ENCODE data around the gene ZNF610. TPM values are rescaled to one million over a fixed set of nuclear protein-coding genes. Genes with fewer than 3 reads are reported as not detected.

Gene ZNF610
- polyA plus RNA-seq, 2 of the 4 experiments (the other 2 are of a cell fraction) = not detected

- H3K4me3 ChIP-seq = no peak overlapping the region
- FAIRE-seq = no peak
- WGBS (ENCODE audit: missing lambda C conversion rate) = 10% methylated on average over 14 of the region's 14 CpGs
These were observed 62.0 kb downstream of the ZNF610 start for GRCh38 chr19:52398081-52398441.

GRCh38 chr19:52410276-52410675, 74.2 kb downstream of the ZNF610 start:
- Histone ChIP-seq H3K9me3 (peaks cover 69% of the 10 kb centered on the region), H3K4me2 (no peak overlapping the region), H3K4me1 (no peaks in the 10 kb centered on the region), H3K4me3 (no peak overlapping the region), H3K27ac (no peak overlapping the region)
- POLR2A ChIA-PET = no interaction called here
- ATAC-seq (no peak), DNase-seq (ENCODE audit: low read depth in 1 of 2, low spot score in 1 of 2) (no peak), FAIRE-seq (no peak)
- 50% methylated on average over 6 of the region's 6 CpGs for WGBS (ENCODE audit: missing lambda C conversion rate)
- CTCF ChIA-PET = no interaction called here
- TF ChIP-seq HOXB13 (CRISPR knock-in tag; IDR thresholded peaks at IDR 0.05; ENCODE audit: low read depth) (no peak), JUN (IDR thresholded peaks at IDR 0.05) (no peak), HEYL (CRISPR knock-in tag; IDR thresholded peaks at IDR 0.05) (no peak), CHD4 (IDR thresholded peaks at IDR 0.05; ENCODE audit: borderline replicate concordance) (no peak), BHLHE40 (IDR thresholded peaks at IDR 0.05; ENCODE audit: low read depth, low read length) (no peak), HMGXB4 (CRISPR knock-in tag; IDR thresholded peaks at IDR 0.05; ENCODE audit: borderline replicate concordance) (no peak), NFE2L2 (conservative IDR thresholded peaks at IDR 0.05; ENCODE audit: low read length) (no peak), HDAC2 (IDR thresholded peaks at IDR 0.05) (no peak), GATA3 (IDR thresholded peaks at IDR 0.05; ENCODE audit: borderline replicate concordance) (no peak), CTCF (IDR thresholded peaks at IDR 0.05) (no peak)
- TF ChIP-seq, protein P1, sequence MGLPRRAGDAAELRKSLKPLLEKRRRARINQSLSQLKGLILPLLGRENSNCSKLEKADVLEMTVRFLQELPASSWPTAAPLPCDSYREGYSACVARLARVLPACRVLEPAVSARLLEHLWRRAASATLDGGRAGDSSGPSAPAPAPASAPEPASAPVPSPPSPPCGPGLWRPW (IDR thresholded peaks at IDR 0.05) = no peak
- TF ChIP-seq, protein P2, sequence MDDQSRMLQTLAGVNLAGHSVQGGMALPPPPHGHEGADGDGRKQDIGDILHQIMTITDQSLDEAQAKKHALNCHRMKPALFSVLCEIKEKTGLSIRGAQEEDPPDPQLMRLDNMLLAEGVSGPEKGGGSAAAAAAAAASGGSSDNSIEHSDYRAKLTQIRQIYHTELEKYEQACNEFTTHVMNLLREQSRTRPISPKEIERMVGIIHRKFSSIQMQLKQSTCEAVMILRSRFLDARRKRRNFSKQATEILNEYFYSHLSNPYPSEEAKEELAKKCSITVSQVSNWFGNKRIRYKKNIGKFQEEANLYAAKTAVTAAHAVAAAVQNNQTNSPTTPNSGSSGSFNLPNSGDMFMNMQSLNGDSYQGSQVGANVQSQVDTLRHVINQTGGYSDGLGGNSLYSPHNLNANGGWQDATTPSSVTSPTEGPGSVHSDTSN (IDR thresholded peaks at IDR 0.05) = no peak
- TF ChIP-seq, protein P3, sequence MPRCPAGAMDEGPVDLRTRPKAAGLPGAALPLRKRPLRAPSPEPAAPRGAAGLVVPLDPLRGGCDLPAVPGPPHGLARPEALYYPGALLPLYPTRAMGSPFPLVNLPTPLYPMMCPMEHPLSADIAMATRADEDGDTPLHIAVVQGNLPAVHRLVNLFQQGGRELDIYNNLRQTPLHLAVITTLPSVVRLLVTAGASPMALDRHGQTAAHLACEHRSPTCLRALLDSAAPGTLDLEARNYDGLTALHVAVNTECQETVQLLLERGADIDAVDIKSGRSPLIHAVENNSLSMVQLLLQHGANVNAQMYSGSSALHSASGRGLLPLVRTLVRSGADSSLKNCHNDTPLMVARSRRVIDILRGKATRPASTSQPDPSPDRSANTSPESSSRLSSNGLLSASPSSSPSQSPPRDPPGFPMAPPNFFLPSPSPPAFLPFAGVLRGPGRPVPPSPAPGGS (IDR thresholded peaks at IDR 0.05) = no peak

More at GRCh38 chr19:52398081-52398441, 62.0 kb downstream of the ZNF610 start:
- TF ChIP-seq REST (IDR thresholded peaks at IDR 0.05) (no peak), TFCP2L1 (CRISPR knock-in tag; IDR thresholded peaks at IDR 0.05) (no peak), CHD4 (IDR thresholded peaks at IDR 0.05; ENCODE audit: borderline replicate concordance) (no peak), MAFK (IDR thresholded peaks at IDR 0.05; ENCODE audit: partially characterized antibody) (no peak), NR3C1 (IDR thresholded peaks at IDR 0.05) (no peak), RNF2 (IDR thresholded peaks at IDR 0.05; ENCODE audit: borderline replicate concordance, low read depth) (no peak), EHF (CRISPR knock-in tag; IDR thresholded peaks at IDR 0.05) (no peak), HDAC2 (IDR thresholded peaks at IDR 0.05) (no peak), RFX5 (IDR thresholded peaks at IDR 0.05) (no peak), BHLHE40 (IDR thresholded peaks at IDR 0.05; ENCODE audit: low read depth, low read length) (no peak), CBX8 (IDR thresholded peaks at IDR 0.05) (no peak), MAX (IDR thresholded peaks at IDR 0.05) (no peak), NPAS2 (CRISPR knock-in tag; IDR thresholded peaks at IDR 0.05; ENCODE audit: borderline replicate concordance) (no peak), ZNF302 (CRISPR knock-in tag; IDR thresholded peaks at IDR 0.05) (no peak), MAZ (IDR thresholded peaks at IDR 0.05; ENCODE audit: borderline replicate concordance, low read depth, low read length) (no peak)
- TF ChIP-seq, protein P2 (IDR thresholded peaks at IDR 0.05) = no peak
- ChIA-PET CTCF (interaction anchor here (0.6 kb wide), 1 partner anchor 378 kb away, joined by 3 read pairs; no protein-coding TSS in a partner anchor), POLR2A (no interaction called here)
- ATAC-seq = no peak
- DNase-seq (ENCODE audit: low read depth in 1 of 2, low spot score in 1 of 2) = no peak
- peaks cover 78% of the 10 kb centered on the region for H3K9me3 ChIP-seq
- no peaks in the 10 kb centered on the region for H3K4me1 ChIP-seq
- H3K4me2 ChIP-seq = no peak overlapping the region
- H3K27ac ChIP-seq = no peak overlapping the region

Measured in A549 (cell line).